GM04503 (cell line): ENCODE results near the gene SARS2.
A peak's percentile ranks its signal among the peaks of the same experiment; 100 is the strongest.
"Not testable (repeated sequence)": the region's sequence is repeated elsewhere in the genome, so short reads cannot be mapped to it uniquely, and the experiment has no call there.

ENCODE experiments used
- DNase-seq: peaks from one replicate; pipeline ENCODE4 v3.0.0-alpha.2; 2012; ENCODE audit warnings: low read depth

SARS2 gene

GRCh38 chr19:38945562-38946228 is 15.1 kb upstream of the SARS2 start:
- DNase-seq: no peak

GRCh38 chr19:38944981-38945506 is 14.5 kb upstream of the SARS2 start:
- no peak for DNase-seq

- no peak for DNase-seq
Observed at GRCh38 chr19:38942471-38943181, 12.1 kb upstream of the SARS2 start.

- no peak for DNase-seq
Observed at GRCh38 chr19:38941979-38942378, 11.4 kb upstream of the SARS2 start.

GRCh38 chr19:38941466-38941865 is 10.9 kb upstream of the SARS2 start:
- DNase-seq: not testable (repeated sequence)

GRCh38 chr19:38939957-38940356 is 9.4 kb upstream of the SARS2 start:
- DNase-seq: no peak

GRCh38 chr19:38933544-38933943 is 3.0 kb upstream of the SARS2 start:
- DNase-seq: no peak

GRCh38 chr19:38932425-38933179 is 2.0 kb upstream of the SARS2 start:
- no peak for DNase-seq

GRCh38 chr19:38931521-38931793 is 894 bp upstream of the SARS2 start:
- no peak for DNase-seq

- DNase-seq: peak; percentile 89
Observed at GRCh38 chr19:38930776-38931520, 385 bp upstream of the SARS2 start, which contains the start of gene MRPS12. TSS of gene MRPS12 (plus strand) at chr19:38930944. CDS start at chr19:38931295, 351 bp downstream.

GRCh38 chr19:38928391-38929001 is 2.1 kb downstream of the SARS2 start:
- DNase-seq: no peak

- no peak for DNase-seq
Observed at GRCh38 chr19:38924388-38924787, 6.2 kb downstream of the SARS2 start.

GRCh38 chr19:38922482-38922881 is 8.1 kb downstream of the SARS2 start:
- DNase-seq: no peak

GRCh38 chr19:38921420-38922274 is 8.9 kb downstream of the SARS2 start:
- no peak for DNase-seq

- DNase-seq: no peak
Observed at GRCh38 chr19:38920602-38921419, 9.8 kb downstream of the SARS2 start.

- no peak for DNase-seq
Observed at GRCh38 chr19:38919837-38920601, 10.5 kb downstream of the SARS2 start.

GRCh38 chr19:38918526-38918925 is 12.0 kb downstream of the SARS2 start:
- DNase-seq: no peak

GRCh38 chr19:38917921-38918491 is 12.6 kb downstream of the SARS2 start:
- no peak for DNase-seq

- DNase-seq: no peak
Observed at GRCh38 chr19:38917516-38917915, 13.0 kb downstream of the SARS2 start.
